PC-3 (cell line): ENCODE results near the gene LPIN2.

Experiments used
- CTCF ChIP-seq: fragments of 300-600 bp; sonication (generic); conservative IDR thresholded peaks from 2 replicates; pipeline ENCODE4 v1.5.1; 2017; ENCODE audit warnings: antibody characterized with exemption, low read depth, mild to moderate bottlenecking, low read length
- EZH2 ChIP-seq: fragments of 300-600 bp; sonication (generic); IDR thresholded peaks from one replicate; pipeline ENCODE4 v1.6.1; 2017; ENCODE audit warnings: antibody characterized with exemption, mild to moderate bottlenecking, low read length; ENCODE audit not compliant: unreplicated experiment

- TF ChIP-seq CTCF (no peak), EZH2 (no peak)
Observed at GRCh38 chr18:2984091-2984490, 28.9 kb downstream of the LPIN2 start.
